Activated CD8-positive, alpha-beta memory T cell treated with anti-CD3 and anti-CD28 coated beads for 4 hours (primary cell): ENCODE results near the gene MKKS.

ENCODE experiments used
- DNase-seq, 2 donors: peaks; one replicate each; pipeline ENCODE4 v3.0.0-alpha.2; 2020; ENCODE audit warnings: low read depth in 2 of 2

Gene MKKS

DNA sequence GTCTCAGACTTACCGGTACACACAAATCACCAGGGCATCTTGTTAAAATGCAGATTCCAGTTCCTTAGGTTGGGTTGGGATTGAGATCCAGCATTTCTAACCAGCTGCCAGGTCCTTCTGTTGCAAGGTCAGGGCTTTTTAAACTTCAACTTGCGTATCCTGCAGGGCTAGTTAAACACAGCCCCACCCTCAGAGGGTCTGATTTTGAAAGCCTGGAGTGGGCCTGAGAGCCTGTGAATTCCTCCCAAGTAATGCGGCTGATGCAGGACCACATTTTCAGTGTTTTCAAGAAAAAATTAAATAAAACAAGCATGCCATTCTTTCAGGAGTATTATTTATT lies 65.3 kb downstream of the MKKS start:
- DNase-seq, result no peak

DNA sequence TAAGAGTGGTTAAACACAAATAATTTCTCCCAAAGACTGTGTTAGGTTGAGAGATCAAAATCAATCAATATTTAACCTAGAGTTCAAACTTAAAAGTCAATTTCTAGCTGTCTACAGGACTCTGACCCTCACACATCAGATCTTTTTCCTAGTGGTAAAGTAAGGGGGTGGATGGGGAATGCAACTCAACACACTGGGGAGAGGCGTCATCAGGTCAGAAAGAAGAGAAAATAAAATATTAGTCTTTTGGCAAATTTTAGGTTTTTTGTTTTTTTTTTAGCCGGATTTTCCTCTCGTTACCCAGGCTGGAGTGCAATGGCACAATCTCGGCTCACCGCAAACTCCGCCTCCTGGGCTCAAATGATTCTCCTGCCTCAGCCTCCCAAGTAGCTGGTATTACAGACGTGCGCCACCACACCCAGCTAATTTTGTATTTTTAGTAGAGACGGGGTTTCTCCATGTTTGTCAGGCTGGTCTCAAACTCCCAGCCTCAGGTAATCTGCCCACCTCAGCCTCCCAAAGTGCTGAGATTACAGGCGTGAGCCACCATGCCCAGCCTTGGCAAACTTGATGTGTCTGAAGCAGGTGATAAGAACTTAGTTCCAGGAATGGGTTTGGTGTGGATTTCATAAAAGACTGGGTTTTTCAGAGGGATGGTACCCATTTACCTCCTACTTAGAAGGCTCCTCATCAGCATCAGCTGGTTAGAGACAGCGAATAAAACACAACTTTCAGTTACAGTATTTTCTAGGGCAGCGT lies 65.9 kb downstream of the MKKS start:
- no peak for DNase-seq

DNA sequence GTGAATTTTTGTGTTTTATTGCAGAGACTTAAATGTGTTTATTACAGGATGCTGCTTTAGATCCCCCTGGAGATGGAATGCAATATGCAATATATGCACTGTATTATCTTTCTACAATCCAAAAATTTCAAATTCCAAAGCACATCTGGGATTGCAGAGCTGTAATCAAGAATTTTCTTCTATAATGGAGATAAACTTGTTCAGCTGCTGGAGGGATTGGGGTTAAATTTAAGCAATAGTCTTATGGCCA lies 66.4 kb downstream of the MKKS start:
- no peak for DNase-seq

DNA sequence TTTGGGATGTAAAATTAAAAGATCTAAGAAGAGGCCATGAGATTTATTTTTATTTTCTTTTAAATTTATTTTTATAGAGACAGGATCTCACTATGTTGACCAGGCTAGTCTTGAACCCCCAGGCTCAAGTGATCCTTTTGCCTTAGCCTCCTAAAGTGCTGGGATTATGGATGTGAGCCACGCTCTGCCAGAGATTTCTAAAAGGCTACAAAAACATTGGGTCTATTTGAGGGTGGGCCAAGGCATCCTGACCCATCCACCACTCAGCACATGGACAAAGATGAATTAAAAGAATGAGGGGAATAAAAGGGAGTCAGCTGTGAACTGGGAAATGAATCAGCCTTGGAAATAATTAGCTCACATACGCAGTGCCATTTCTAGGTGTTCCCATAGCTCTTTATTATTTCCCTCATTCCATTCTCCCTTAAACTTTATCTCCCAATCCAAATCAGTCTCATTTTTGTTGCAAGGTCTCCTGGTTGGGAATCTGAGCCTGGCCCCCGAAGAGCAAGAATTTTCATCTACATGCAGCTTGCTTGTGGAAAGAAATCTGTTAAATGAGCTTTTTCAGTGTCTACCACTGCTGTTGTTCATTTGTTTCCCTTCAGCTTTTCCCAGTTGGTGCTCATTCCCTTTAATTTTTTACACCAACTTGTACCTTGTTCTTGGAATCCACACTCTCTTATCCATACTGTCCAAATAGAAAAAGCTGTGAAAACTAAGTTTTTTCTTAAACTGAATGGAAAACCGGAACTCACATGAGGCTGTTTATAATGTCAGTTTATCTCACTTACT lies 66.9 kb downstream of the MKKS start:
- no peak for DNase-seq

DNA sequence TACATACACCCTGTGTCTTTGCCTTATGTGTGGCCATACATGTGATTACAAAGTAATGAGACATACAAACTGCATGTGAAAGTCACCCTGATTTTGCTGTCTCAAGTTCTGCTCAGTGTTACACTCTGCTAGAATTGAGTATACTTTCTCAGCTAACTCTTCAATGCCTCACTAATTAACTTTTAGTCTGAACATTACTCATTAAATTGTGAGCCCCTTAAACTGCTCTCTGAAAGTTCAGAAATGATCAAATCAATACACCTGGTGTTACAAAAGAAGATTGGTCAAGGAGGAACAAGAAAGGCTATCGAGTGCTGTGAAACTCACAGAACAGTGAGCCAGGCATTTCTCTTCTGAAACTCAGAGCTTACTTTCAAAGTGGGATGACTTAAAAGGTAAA lies 71.3 kb downstream of the MKKS start:
- no peak for DNase-seq

DNA sequence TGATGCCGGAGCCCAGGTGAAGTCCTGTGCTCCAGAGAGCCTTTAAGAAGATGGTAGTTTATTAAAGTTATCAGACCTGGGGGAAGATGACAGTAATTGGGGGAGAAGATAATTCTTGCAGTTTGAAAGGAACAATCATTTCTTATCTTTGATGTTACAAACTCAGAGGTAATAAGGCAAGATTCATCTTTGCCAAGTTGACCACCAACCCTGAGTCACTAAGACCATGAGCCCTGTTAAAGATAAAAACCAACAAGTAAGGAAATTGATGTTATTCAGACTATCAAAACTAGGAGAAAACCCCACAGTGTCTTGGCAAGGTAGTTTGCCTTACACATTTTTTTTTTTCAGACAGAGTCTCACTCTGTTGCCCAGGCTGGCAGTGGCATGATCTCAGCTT lies 73.1 kb downstream of the MKKS start:
- DNase-seq, result no peak

DNA sequence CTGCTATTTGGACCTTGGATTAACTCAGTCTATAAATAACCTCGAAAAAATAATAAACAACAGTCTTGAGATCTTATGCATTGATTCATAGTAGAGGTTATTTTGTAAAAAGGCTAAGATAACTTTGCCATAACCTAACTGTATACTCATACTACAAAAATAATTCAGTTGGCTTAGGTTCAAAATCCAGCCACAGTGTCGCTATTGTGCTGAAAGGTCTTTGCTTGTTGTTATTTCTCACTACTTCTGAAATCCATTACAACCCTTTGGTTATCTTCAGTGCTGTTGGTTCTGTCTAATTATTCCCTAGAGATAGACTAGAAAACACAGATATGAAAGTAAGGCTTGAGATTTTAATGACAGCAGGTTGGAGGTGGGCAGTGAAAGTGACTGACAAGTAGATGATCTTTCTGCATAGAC lies 74.4 kb downstream of the MKKS start:
- DNase-seq, result no peak

DNA sequence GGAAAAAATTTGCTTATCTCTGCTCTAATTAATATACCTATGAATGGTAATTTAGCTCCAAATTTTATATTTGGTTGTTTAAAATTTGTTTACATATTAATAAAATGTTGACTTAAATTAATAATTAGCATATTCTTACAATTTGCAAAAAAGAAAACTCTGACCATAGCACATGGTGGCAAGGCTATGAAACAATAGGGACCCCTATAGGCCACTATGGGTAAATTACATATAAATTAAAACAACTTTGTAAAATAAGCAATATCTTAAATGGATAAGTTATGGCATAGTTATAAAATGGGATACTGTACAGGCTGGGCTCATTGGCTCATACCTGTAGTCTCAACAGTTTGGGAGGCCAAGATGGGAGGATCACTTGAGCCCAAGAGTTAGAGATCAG lies 76.0 kb downstream of the MKKS start:
- no peak for DNase-seq

DNA sequence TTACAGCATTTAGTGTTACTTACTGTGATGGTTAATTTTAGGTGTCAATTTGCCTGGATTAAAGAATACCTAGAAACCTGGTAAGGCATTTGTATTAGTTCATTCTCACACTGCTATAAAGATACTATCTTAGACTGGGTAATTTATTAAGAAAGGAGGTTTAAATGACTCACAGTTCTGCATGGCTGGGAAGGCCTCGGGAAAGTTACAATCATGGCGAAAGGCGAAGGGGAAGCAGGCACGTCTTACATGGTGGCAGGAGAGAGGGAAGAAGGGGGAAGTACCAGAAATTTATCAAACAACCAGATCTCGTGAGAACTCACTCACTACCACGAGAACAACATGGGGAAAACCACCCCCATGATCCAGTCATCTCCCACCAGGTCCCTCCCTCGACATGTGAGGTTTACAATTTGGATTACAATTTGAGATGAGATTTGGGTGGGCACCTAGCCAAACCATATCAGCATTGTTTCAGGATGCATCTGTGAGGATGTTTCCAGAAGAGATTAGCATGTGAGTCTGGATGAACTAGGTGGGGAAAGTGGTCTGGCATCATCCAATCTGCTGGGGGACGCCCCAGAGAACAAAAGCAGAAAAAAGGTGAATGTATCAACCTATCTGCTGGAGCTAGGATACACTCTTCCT lies 76.8 kb downstream of the MKKS start:
- no peak for DNase-seq

DNA sequence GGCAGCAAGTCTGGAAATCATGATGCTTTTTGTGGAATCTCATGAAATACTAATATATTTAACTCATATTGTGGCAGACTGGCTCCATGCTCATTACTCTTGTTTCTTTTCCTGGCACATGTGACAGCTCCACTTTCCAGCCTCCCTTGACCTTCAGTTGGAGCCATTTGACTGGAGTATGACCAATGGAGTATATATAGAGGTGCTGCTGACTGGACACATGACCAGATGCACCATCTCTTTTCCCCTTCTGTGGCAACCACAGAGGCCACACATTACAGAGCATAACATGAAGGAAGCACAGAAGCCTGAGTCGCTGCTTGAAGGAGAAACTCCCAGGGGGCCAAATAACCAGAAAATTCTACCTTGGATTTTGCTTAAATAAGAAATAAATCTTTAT lies 77.4 kb downstream of the MKKS start:
- no peak for DNase-seq

DNA sequence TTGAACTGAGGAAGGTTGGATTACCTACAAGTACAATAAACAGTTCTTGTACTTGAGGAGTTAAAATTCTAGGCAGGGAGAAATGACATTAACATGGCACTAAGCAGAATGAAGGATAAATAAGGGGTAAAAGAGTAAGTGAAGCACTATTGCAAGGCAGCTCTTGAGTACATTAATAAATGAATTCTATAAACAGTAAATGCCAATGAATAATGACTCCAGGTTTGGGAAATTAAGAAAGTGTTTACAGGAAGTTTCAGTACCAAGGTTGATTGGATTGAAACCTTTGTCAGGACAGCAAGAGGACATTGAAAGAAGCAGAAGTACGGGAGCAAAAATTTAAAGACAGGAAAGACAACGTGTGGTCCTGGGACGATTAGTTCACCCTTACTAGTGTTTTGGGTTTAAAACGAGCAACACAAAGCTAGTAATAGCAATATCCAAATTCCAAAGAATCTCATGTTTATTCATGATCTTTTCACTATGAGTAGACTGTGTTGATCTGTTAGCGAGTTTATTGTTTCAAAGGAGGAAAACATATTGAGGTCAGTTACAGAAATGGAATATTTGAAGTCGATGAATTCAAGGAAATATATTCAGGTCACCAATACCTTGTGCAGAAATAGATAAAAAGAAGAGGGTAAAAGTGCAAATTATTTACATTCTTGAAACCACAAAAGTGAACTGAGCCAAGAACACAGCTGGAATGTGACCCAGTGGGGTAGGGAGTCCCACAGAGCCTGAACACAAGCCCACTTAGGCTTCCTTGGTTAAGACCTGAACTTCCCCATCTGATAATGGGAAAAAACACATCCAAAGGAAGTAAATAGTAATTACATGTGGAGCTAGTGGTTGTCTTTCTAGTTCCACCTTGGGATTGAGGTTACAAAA lies 80.8 kb downstream of the MKKS start:
- DNase-seq, result no peak
